ENCODE measurements around the gene CAMK1D.

The CAMK1D gene

GRCh38 chr10:12768156-12769100, 419.1 kb downstream of the CAMK1D start:
- H3K9ac ChIP-seq (ENCODE audit: low read length), result no peak overlapping the region
- no peaks in the 10 kb centered on the region for H3K9me2 ChIP-seq (replicated peaks; ENCODE audit: insufficient read depth, low read length)
- H2AFZ ChIP-seq (ENCODE audit: low read length), result no peak overlapping the region
- no peaks in the 10 kb centered on the region for H3K79me2 ChIP-seq (ENCODE audit: low read length)
- no peaks in the 10 kb centered on the region for H3K36me3 ChIP-seq (replicated peaks; ENCODE audit: insufficient read depth, low read length)
- DNase-seq, result no peak
- H4K20me1 ChIP-seq (ENCODE audit: insufficient read depth, low read length), result no peaks in the 10 kb centered on the region
- TF ChIP-seq EZH2 (optimal IDR thresholded peaks at IDR 0.05; ENCODE audit: low read depth, low read length) (no peak), EZH2phosphoT487 (IDR thresholded peaks at IDR 0.05; ENCODE audit: low read length) (no peak), CTCF (IDR thresholded peaks at IDR 0.05; ENCODE audit: low read length) (no peak)
- H3K4me3 ChIP-seq (ENCODE audit: low read length), result no peak overlapping the region
- H3F3A ChIP-seq (ENCODE audit: insufficient read depth, low read length), result no peaks in the 10 kb centered on the region
- no peaks in the 10 kb centered on the region for H3K4me1 ChIP-seq (ENCODE audit: low read length)
- no peaks in the 10 kb centered on the region for H3K27me3 ChIP-seq (replicated peaks; ENCODE audit: insufficient read depth, low read length)
- no peak overlapping the region for H3K4me2 ChIP-seq (ENCODE audit: low read depth, low read length)
- H3K27ac ChIP-seq (ENCODE audit: low read length), result no peak overlapping the region
- no peaks in the 10 kb centered on the region for H3K9me3 ChIP-seq (replicated peaks; ENCODE audit: insufficient read depth, low read length)

DNA sequence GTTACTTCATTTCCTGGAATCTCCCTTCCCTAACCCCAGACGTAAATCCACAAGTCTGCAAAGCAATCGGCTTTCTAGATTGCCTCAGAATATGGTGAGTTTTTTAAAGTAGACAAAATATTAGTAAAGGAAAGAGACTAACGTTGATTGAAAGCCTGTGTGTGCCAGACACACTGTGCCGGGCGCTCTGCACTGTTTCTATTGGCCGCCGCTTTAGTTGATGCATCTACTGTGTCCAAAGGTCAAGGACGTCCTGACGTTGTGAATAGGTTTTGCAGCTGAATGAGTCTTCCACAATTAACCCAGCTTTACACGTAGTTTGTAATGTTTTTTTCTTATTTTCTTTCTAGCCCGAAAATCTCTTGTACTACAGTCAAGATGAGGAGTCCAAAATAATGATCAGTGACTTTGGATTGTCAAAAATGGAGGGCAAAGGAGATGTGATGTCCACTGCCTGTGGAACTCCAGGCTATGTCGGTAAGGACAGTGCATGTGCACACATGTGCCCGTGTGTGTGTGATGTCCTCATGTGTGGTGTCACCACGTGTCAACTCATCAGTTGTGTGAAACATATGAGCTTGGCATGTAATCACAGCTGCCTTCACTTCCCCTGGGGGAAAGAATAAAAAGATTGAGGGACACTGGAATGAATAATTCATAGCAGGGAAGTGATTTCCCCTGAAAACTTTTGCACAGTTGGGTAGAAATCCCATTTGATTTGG, 420.1 kb downstream of the CAMK1D start:
- Histone ChIP-seq H3K9me2 (replicated peaks; ENCODE audit: insufficient read depth, low read length) (no peaks in the 10 kb centered on the region), H3K27me3 (replicated peaks; ENCODE audit: insufficient read depth, low read length) (no peaks in the 10 kb centered on the region), H3K27ac (ENCODE audit: low read length) (no peak overlapping the region), H3F3A (ENCODE audit: insufficient read depth, low read length) (no peaks in the 10 kb centered on the region), H3K4me1 (ENCODE audit: low read length) (no peaks in the 10 kb centered on the region), H3K9ac (ENCODE audit: low read length) (no peak overlapping the region), H3K4me2 (ENCODE audit: low read depth, low read length) (no peak overlapping the region), H2AFZ (ENCODE audit: low read length) (no peak overlapping the region), H3K9me3 (replicated peaks; ENCODE audit: insufficient read depth, low read length) (no peaks in the 10 kb centered on the region), H3K36me3 (replicated peaks; ENCODE audit: insufficient read depth, low read length) (no peaks in the 10 kb centered on the region), H3K4me3 (ENCODE audit: low read length) (no peak overlapping the region), H3K79me2 (ENCODE audit: low read length) (no peaks in the 10 kb centered on the region), H4K20me1 (ENCODE audit: insufficient read depth, low read length) (no peaks in the 10 kb centered on the region)
- TF ChIP-seq EZH2 (optimal IDR thresholded peaks at IDR 0.05; ENCODE audit: low read depth, low read length) (no peak), EZH2phosphoT487 (IDR thresholded peaks at IDR 0.05; ENCODE audit: low read length) (no peak), CTCF (IDR thresholded peaks at IDR 0.05; ENCODE audit: low read length) (no peak)
- DNase-seq, result no peak

DNA sequence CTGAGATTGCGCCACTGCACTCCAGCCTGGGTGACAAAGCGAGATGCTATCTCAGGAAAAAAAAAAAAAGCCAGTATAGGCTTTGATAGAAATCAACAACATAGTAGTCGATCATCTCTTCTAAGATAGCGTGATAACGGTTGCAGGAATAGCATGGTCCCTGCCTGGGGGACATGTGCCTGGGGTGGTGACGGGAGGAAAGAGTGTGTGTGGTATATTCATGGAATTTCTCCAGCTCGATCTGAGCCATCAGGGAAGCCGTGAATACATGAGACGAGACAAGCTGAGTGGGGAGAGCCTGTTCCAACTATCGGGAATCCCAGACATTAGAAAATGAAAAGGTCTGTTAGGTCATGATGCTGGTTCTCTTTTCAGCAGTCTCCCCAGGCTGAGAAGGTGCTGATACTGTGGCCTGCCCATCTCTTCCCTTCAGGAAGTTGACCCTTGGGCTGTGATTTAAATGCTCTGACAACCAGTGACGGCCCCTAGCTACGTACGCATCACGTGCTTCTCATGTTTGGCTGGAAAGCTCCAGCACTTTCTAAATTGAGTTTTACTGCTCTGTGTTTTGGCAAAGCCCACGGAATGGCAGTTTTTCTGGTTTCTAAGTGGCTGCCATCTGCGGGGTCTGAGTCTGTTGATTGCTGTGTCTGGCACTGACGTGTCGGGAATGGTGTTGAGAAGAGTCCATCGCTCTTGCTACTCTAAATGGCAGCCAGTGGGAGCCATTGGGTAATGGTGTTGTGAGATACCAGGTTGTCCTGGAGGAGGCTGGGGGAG, 422.8 kb downstream of the CAMK1D start:
- Histone ChIP-seq H4K20me1 (ENCODE audit: insufficient read depth, low read length) (no peaks in the 10 kb centered on the region), H3K9me2 (replicated peaks; ENCODE audit: insufficient read depth, low read length) (no peaks in the 10 kb centered on the region), H3F3A (ENCODE audit: insufficient read depth, low read length) (no peaks in the 10 kb centered on the region), H3K27me3 (replicated peaks; ENCODE audit: insufficient read depth, low read length) (no peaks in the 10 kb centered on the region), H3K9me3 (replicated peaks; ENCODE audit: insufficient read depth, low read length) (no peaks in the 10 kb centered on the region), H3K4me1 (ENCODE audit: low read length) (no peaks in the 10 kb centered on the region), H3K9ac (ENCODE audit: low read length) (no peak overlapping the region), H3K36me3 (replicated peaks; ENCODE audit: insufficient read depth, low read length) (no peaks in the 10 kb centered on the region), H3K4me3 (ENCODE audit: low read length) (no peak overlapping the region), H3K27ac (ENCODE audit: low read length) (no peak overlapping the region), H3K4me2 (ENCODE audit: low read depth, low read length) (no peak overlapping the region), H2AFZ (ENCODE audit: low read length) (no peak overlapping the region), H3K79me2 (ENCODE audit: low read length) (no peaks in the 10 kb centered on the region)
- DNase-seq, result no peak
- TF ChIP-seq EZH2phosphoT487 (IDR thresholded peaks at IDR 0.05; ENCODE audit: low read length) (no peak), CTCF (IDR thresholded peaks at IDR 0.05; ENCODE audit: low read length) (no peak), EZH2 (optimal IDR thresholded peaks at IDR 0.05; ENCODE audit: low read depth, low read length) (no peak)
